Stimulated activated CD4-positive, alpha-beta T cell treated with anti-CD3 and anti-CD28 coated beads, TNF-alpha, amount 100 ng/mL, for 24 hours (primary cell): Measurements from ENCODE around the gene CD3D.
"Not testable (repeated sequence)": the region's sequence is repeated elsewhere in the genome, so short reads cannot be mapped to it uniquely, and the experiment has no call there.

Experiments
- DNase-seq, 3 experiments: peaks; one replicate each; pipeline ENCODE4 v3.0.0-alpha.2; 2020; ENCODE audit warnings: low read depth in 3 of 3

Gene CD3D

DNA sequence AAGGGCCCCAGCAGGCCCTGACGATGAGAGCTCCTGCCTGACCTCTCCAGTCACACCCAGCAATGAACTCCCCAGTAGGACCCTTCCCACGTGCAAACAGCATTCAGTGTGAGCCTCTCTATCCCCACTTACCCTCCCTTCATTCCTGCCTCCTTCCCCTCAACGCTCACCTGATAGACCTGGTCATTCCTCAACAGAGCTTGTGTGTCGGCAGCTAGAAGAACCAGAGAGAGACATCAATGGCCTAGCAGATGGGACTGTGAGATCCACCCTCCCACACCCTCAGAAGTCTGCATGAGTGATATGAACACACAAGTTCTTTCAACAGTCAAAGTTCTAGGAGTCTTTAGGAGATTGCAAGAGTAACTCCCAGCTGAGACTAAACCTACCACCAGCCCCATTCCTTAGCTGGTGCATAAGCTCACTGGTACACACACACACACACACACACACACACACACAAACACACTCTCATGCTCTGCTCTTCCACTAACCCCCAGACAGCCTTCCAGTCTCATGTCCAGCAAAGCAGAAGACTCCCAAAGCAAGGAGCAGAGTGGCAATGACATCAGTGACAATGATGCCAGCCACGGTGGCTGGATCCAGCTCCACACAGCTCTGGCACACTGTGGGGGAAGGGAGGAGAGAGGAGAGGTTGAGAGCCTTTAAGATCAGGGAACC lies 3.1 kb downstream of the CD3D start:
- DNase-seq = no peak

DNA sequence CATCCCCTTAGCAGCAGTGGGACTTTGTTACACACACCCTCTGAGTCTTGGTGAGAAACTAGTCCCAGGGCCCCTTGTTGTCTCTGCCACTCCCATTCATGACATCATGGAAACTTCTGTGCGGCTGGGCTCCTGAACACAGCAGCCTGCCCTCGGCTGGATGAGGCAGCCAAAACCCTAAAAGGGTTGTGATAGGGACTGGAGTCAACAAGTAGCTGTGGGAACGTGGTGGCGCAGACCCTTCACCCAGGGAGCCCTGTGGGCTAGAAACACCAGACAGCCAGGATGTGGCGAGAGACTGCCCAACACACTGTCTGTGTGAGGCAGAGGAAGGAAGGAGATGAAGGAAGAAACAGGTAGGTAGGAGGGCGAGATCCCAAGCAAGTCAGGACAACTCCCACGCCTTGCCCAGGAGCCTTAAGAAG lies 3.9 kb downstream of the CD3D start:
- peak; percentile 75 to 84 (median 84) for DNase-seq

DNA sequence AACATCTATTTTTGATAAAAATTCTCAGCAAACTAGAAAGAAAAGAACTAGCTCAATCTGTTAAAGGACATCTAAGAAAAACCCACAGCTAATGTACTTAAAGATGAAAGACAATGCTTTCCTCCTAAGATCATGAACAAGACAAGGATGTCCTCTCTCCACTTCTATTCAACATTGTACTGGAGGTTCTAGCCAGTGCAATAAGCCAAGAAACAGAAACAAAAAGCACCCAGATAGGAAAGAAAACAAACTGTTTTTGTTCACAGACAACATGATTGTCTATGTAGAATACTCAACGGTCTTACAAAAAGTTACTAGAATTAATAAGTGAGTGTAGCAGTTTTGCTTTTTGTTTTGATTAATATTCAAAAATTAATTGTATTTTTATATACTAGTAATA lies 7.8 kb downstream of the CD3D start:
- no peak for DNase-seq

DNA sequence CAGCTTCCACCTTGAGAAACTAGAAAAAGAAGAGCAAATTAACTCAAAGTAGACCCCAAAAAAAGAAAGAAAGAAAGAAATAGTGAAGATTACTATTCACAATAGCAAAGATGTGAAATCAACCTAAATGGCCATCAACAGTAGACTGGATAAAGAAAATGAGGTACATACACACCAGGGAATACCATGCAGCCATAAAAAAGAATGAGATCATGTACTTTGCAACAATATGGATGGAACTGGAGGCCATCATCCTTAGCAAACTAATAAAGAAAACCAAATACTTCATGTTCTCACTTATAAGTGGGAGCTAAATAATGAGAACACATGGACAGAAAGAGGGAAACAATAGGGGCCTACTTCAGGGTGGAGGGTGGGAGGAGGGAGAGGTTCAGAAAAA lies 13.8 kb downstream of the CD3D start:
- DNase-seq = no peak

DNA sequence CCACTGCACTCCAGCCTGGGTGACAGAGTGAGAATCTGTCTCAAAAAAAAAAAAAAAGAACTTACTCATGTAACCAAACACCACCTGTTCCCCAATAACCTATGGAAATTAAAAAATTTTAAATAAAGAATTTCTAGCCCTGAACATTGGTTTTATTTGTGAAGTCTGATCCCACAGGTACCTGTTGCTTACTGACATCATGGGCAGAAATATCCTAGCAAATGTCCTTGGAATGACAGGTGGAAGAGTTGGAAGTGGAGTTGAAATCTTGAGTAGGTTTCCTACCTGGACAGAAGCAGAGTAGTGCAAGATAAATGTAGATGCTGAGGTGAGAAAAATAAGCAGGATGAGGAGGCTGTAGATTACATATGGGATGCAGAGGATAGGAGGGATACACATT lies 17.2 kb downstream of the CD3D start:
- no peak for DNase-seq

DNA sequence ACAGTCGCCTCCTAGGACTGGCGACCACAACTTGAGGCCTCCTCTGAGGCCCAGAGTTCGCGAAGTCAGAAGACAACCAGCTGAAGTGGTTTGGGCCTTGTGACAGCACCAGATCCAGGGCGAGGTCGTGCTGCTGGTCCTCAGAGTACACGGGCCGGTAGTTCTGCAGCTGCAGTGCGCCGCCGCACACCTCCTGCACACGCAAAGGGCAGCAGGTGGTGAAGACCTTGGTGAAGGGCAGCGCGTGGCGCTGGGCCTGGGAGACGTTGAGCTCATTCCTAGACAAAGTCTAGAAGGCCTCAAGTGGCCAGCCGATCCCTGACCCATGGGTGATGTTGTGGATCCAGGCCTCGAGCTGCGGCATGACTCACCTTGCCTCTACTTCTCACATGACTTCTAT lies 19.8 kb downstream of the CD3D start:
- no peak for DNase-seq

DNA sequence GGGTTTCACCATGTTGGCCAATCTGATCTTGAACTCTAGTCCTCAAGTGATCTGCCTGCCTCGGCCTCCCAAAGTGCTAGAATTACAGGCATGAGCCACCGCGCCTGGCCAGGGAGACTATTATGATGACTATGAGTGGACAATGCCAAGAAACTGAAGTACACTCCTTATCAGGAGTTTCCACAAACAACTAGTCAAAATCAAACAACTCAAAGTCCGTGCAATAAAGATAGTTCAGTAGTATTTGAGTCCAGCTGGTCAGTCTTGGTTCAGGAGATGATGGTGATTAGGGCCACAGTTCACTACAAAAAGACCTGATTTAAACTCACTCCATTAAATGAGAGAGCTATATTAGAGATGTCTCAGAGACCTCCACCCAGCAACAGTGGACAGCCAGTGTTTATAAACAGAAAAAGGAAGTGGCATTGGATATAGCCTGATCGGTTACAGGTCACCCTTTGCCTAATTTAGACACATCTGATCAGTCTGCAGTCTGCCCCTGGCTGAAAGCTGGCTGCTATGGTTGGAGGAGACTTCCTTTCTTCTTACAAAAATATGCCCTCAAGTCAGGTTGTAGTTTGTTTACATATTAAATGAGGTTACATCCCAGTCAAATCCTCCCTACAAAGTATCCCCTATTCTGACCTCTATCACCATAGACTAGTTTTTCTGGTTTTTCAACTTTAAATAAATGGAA lies 21.0 kb downstream of the CD3D start:
- no peak for DNase-seq

DNA sequence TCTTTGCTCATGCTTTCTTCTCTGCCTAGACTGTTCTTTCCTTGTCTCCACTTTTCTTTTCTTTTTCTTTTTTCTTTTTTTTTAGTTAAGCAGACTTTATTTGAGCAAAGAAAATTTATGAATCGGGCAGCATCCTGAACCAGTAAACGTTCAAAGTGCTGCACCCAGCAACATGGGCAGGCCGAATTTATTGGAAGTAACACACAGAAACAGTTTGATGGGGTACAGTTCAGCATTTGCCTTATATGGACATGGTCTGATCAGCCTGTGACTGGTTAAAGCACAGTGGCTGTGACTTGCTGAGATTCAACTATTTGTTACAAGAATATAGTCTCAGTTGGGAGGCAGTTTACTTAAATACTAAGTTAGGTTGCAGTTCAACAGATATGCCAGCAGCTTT lies 22.0 kb downstream of the CD3D start:
- DNase-seq = no peak

DNA sequence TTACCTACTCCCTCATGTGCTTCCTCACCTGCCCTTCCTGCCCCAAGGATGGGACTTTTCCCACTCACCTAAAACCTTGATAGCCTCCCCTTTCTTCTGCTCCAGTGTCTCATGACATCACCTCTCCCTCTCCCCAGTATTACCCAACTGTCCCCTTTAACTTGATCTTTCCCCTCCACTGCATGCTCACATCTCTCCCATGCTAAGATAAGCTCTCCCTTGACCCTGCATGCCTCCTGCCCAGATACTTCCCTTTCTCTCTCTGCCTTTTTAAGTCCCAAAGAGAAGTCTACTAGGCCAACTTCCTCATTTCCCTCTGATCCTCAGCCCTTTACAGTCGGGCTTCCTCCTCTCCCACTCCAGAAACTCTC lies 23.2 kb downstream of the CD3D start:
- no peak for DNase-seq

DNA sequence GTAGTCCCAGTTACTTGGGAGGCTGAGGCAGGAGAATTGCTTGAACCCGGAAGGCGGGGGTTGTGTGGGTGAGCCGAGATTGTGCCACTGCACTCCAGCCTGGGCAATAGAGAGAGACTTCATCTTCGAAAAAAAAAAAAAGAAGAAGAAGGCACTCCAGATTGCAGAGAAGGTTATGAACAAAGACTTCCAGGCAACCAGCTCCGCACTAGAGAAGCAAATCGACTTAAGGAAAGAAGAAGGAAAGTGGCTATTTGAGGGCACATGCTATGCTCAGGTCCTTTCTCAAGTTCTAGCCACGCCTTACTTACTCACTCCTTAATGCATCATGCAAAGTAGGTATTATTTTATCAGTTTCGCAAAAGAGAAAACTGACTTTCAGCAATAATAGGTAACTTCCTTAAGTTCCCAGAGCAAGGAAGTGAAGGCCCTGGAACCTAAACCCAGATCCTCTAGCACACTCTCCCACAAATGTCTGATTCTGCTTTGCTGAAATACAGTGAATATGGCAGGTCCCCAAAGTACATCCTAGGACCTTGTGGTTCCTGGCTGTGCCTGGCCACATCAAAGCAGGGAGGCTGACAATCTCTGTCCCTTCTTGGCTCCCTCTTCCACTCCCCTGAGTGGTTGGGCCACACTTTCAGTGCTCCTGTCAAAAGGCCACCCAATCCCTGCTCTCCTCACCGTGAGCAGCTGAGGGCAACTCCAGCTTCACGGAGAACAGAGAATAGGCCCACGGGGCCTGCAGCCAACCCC lies 23.7 kb downstream of the CD3D start:
- no peak for DNase-seq

DNA sequence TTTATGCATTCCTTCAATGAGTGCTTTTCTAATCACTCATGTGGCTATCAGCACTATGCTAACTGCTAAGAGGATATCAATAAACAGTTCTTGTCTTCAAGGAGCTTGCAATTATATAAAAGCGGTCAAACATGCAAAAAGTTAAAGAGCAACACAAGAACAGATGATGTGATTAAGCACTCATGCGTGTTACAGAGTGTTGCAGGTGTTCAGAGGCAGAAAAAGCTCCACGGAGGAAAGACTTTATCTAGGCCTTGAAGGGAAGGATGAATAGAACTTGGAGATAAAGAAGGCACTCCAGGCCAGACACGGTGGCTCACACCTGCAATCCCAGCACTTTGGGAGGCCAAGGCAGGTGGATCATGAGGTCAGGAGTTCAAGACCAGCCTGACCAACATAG lies 24.4 kb downstream of the CD3D start:
- no peak for DNase-seq

DNA sequence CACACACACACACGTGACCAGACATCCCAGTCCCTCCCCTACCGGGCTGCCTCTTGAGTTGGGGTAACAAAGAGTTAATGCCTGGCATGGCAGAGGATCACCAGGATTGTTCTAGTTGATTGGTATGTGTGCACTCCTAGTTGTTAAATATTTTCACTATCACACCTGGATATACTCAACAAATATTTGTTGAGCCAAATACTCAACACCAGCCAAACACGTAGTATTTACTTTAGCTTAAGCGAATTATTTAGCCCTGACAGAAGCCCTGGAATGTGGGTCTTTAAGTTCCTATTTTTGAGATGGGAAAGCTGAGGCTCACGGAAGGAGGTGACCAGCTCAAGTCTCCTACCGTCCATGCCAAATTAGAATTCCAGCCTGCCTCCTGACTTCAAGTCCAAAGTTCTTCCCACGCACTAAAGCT lies 27.5 kb downstream of the CD3D start:
- DNase-seq = no peak

DNA sequence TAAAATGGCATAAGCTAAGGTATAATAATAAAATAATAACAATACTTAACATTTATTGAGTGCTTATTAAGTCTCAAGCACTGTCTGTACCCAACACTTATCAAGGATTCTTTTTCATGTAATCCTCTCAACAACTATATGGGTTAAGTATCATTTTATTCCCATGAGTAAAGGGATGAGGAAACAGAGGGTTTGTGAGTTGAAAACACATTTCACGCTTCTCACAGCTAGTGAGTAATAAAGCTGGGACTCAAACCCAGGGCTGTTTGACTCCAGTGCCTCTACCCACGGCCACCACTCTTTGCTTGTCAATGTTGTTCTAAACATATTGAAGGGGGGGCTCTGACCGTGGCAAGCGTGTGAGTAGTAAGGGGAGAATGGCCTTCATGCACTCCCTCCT lies 29.3 kb downstream of the CD3D start:
- no peak for DNase-seq

DNA sequence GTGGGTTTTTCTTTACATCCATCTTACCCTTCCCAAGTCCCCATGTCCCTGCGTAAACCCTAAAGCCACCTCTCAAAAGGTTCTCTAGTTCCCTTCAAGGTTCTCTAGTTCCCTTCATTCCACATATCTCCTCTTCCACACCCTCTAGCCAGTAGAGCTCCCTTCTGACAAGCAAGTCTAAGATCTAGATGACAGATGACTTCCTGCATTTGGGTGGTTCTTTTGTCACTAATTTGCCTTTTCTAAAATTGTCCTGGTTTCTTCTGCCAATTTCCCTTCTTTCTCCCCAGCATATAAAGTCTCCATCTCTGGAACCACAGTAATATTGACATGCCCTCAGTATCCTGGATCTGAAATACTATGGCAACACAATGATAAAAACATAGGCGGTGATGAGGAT lies 30.2 kb downstream of the CD3D start:
- no peak for DNase-seq

DNA sequence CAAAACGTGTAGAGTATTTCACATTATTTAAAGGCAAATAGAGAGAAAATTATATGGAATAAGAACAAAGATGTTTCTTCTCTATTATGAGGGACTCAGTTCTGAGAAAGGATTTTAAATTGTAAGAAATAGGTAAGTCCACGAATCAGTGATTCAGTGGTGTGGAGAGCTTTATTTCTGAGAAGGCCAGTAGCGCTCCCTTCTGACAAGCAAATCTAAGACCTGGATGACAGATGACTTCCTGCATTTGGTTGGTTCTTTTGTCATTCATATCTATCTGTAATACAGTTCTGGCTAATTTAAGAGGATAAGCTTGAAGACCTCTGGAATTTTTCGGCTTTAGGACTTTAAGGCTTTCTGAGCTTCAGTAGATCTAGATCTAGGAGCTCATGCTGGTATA lies 31.0 kb downstream of the CD3D start:
- no peak for DNase-seq

DNA sequence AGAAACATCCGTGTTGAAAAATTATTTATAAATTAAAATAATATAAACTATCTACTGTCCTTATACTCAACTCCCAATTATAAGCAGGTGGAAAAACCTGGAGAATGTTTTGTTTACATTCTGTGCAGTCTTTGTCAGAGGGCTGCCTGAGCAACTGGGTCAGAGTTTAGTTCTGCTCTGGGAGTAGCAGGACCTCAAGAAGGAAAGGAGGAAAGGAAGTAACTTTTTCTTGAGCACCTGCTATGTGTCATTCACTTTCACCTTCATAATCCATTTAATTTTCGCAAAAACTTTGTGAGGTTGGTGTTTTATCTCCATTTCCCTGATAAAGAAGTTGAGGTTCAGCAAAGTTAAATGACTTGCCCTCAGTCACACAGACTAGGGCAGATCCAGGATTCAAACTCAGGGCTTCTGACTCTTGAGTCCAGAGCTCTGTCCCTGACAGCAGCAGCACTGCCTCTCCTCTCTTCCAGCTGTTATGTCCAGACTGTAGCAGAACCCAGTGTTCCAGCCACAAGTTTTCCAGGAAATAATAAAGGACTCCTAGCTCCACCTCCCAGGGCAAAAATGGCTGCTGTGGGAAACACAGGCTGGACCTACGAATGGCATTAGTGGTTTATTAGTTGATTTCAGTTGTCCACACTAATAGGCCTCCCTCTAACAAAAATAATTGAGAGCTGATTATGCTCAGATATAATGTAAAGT lies 31.6 kb downstream of the CD3D start:
- no peak for DNase-seq

DNA sequence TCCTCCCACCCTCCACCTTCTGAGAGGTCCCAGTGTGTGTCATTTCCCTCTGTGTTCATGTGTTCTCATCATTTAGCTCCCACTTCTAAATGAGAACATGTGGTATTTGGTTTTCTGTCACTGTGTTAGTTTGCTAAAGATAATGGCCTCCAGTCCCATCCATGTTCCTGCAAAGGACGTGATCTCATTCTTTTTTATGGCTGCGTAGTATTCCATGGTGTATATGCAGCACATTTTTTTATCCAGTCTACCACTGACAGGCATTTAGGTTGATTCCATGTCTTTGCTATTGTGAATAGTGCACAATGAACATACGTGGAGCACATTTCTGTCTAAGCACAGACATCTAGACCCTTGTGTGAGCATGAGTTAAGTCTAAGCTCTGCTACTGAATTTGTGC lies 32.2 kb downstream of the CD3D start:
- DNase-seq = no peak

DNA sequence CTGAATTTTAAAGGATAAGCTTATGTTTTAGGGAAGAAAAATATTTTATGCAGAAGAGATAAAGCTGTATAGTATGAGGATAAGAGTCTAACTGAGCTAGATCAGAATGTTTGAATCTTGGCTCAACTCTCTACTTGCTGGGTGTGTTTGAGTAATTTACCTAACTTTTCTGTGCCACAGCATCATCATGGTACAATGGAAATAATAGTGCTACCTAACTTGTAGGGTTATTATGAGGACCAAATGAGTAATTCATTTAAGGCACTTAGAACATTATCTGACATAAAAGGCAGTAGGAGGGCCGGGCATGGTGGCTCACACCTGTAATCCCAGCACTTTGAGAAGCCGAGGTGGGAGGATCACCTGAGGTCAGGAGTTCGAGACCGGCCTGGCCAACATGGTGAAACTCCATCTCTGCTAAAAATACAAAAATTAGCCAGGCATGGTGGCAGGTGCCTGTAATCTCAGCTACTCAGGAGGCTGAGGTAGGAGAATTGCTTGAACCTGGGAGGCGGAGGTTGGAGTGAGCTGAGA lies 33.4 kb downstream of the CD3D start:
- DNase-seq = not testable (repeated sequence)

DNA sequence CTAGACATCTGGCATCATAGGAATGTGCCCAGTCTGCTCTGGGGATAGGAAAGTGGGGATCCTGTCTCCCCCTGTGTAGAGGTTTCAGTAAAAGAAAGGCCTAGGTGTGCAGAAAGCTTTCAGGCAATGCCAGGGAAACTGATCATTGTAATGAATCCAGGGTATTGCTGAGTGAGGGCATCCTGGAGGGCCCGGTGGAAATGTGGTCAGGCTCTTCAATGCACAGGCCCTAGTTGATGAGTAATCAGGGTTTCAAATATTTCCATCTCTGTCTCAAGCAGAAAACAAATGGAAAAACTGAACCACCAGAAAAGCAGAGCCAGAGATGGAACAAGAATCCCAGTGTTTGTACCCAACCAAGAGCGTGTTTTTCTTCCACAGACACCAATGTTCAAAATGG lies 35.9 kb downstream of the CD3D start:
- DNase-seq = peak in 1 of 3 experiments; percentile 61

DNA sequence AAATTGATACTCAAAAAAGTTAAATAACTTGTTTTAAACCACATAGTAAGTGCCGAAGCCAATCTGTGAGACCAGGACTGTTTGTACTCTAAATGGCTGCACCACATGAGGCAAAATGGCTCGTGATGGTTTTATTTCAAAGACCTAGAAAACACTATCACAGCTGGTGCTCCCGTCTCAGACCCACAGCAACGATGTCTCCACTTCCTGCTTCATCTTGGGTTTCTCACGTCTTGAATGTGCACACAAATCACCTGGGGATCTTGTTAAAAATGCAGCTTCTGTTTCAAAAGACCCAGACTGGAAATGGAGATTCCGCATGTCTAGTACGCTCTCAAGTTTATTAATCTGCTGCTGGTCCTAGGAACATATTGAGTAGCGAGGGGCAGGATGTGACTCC lies 36.8 kb downstream of the CD3D start:
- DNase-seq = no peak

DNA sequence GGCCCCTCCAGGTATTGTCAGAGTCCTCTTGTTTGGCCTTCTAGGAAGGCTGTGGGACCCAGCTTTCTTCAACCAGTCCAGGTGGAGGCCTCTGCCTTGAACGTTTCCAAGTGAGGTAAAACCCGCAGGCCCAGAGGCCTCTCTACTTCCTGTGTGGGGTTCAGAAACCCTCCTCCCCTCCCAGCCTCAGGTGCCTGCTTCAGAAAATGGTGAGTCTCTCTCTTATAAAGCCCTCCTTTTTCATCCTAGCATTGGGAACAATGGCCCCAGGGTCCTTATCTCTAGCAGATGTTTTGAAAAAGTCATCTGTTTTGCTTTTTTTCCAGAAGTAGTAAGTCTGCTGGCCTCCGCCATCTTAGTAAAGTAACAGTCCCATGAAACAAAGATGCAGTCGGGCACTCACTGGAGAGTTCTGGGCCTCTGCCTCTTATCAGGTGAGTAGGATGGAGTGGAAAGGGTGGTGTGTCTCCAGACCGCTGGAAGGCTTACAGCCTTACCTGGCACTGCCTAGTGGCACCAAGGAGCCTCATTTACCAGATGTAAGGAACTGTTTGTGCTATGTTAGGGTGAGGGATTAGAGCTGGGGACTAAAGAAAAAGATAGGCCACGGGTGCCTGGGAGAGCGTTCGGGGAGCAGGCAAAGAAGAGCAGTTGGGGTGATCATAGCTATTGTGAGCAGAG lies 37.8 kb downstream of the CD3D start, which contains the start of gene CD3E:
Gene CD3E (plus strand): TSS at position 163 of the 681 bp plus-strand sequence. CDS start 223 bp downstream, at position 386.
- peak; percentile 35 to 68 (median 48) for DNase-seq
